ENCODE results near the gene UCP3.

Gene UCP3

GRCh38 chr11:74008373-74009229 is at the start of gene UCP3:
TSS of gene UCP3 (minus strand) at chr11:74009085. CDS start at chr11:74007042, 2,043 bp downstream.
- no peak for TF ChIP-seq CREB1 (IDR thresholded peaks at IDR 0.05; ENCODE audit: low read depth)
- no peak for TF ChIP-seq TAF1 (IDR thresholded peaks at IDR 0.05; ENCODE audit: low read depth)
- no peak for TF ChIP-seq CEBPB (IDR thresholded peaks at IDR 0.05)
- no peak for TF ChIP-seq TEAD4 (IDR thresholded peaks at IDR 0.05)
- no peak for TF ChIP-seq EGR1 (IDR thresholded peaks at IDR 0.05)
- no peak for TF ChIP-seq ZBTB7A (IDR thresholded peaks at IDR 0.05; ENCODE audit: low read depth)
- TF ChIP-seq USF1 (IDR thresholded peaks at IDR 0.05), result no peak
- TF ChIP-seq TCF12 (IDR thresholded peaks at IDR 0.05; ENCODE audit: low read depth), result no peak
- TF ChIP-seq EP300 (IDR thresholded peaks at IDR 0.05; ENCODE audit: borderline replicate concordance), result no peak
- TF ChIP-seq REST (IDR thresholded peaks at IDR 0.05; ENCODE audit: low read depth), result no peak
- no peak for TF ChIP-seq FOXM1 (IDR thresholded peaks at IDR 0.05; ENCODE audit: borderline replicate concordance, low read depth)
- TF ChIP-seq MAX (IDR thresholded peaks at IDR 0.05), result no peak
- no peak for TF ChIP-seq NFIC (IDR thresholded peaks at IDR 0.05)
- TF ChIP-seq YY1 (IDR thresholded peaks at IDR 0.05; ENCODE audit: low read depth), result no peak
- no peak for TF ChIP-seq RAD21 (IDR thresholded peaks at IDR 0.05; ENCODE audit: low read depth)

GRCh38 chr11:74057249-74058151 is 48.6 kb upstream of the UCP3 start:
- TF ChIP-seq EGR1 (IDR thresholded peaks at IDR 0.05) (no peak), ZBTB7A (IDR thresholded peaks at IDR 0.05; ENCODE audit: low read depth) (no peak), REST (IDR thresholded peaks at IDR 0.05; ENCODE audit: low read depth) (no peak), YY1 (IDR thresholded peaks at IDR 0.05; ENCODE audit: low read depth) (no peak), USF1 (IDR thresholded peaks at IDR 0.05) (no peak), RAD21 (IDR thresholded peaks at IDR 0.05; ENCODE audit: low read depth) (no peak), TEAD4 (IDR thresholded peaks at IDR 0.05) (no peak), FOXM1 (IDR thresholded peaks at IDR 0.05; ENCODE audit: borderline replicate concordance, low read depth) (no peak), TAF1 (IDR thresholded peaks at IDR 0.05; ENCODE audit: low read depth) (no peak), MAX (IDR thresholded peaks at IDR 0.05) (no peak)

GRCh38 chr11:74055938-74056337 is 47.1 kb upstream of the UCP3 start:
- TF ChIP-seq REST (IDR thresholded peaks at IDR 0.05; ENCODE audit: low read depth), result no peak
- no peak for TF ChIP-seq EP300 (IDR thresholded peaks at IDR 0.05; ENCODE audit: borderline replicate concordance)
- no peak for TF ChIP-seq RAD21 (IDR thresholded peaks at IDR 0.05; ENCODE audit: low read depth)
- TF ChIP-seq NFIC (IDR thresholded peaks at IDR 0.05), result no peak
- TF ChIP-seq TEAD4 (IDR thresholded peaks at IDR 0.05), result no peak
- TF ChIP-seq CREB1 (IDR thresholded peaks at IDR 0.05; ENCODE audit: low read depth), result no peak
- TF ChIP-seq EGR1 (IDR thresholded peaks at IDR 0.05), result no peak
- no peak for TF ChIP-seq FOXM1 (IDR thresholded peaks at IDR 0.05; ENCODE audit: borderline replicate concordance, low read depth)
- no peak for TF ChIP-seq YY1 (IDR thresholded peaks at IDR 0.05; ENCODE audit: low read depth)
- no peak for TF ChIP-seq TAF1 (IDR thresholded peaks at IDR 0.05; ENCODE audit: low read depth)
- TF ChIP-seq MAX (IDR thresholded peaks at IDR 0.05), result no peak
- no peak for TF ChIP-seq TCF12 (IDR thresholded peaks at IDR 0.05; ENCODE audit: low read depth)
- TF ChIP-seq USF1 (IDR thresholded peaks at IDR 0.05), result no peak
- no peak for TF ChIP-seq ZBTB7A (IDR thresholded peaks at IDR 0.05; ENCODE audit: low read depth)
